Measurements from ENCODE around the gene STX18. TPM values are rescaled to one million over a fixed set of nuclear protein-coding genes. Genes with fewer than 3 reads are reported as not detected.

STX18 gene
- total RNA-seq, 1 experiment from 2014 or later, result 29.2 TPM

DNA sequence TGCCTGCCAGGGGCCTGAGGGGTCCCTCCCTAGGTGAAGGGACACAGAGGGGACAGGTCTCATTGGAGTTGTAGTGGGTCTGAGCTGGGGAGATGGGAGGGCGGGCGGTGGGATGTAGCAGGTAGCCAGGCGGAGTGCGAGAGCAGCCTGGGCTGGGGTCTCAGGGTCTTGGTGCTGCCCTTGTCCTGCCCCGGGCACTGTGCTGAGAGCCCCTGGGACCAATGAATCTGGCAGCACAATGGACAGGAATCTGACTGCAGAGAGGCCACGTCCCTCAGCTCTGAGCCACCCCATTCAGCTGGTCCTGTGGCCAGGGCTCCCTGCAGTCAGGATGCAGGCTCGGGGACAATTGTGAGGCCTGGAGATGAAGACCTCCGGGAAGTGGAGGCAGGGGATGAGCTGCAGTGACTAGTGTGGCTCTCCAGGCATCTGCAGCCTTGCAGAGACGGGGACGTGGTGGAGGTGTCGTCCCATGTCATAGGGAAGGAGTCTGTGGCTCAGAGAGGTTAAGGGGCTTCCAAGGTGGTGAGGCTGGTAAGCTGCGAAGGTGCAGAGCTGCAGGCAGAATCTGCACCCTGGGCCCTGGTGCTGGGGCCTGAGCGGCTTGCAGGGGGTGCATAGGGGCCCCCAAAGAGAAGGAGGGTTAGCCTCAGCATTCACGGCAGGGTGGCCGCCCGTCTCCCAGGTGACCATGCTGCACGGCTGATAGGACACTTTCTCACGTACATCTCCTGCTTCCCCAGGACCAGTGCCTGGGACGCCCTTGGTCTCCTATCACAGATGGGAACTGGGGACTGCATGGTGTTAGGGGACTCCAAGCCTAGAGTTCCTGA is 134.3 kb downstream of the STX18 start:
- in situ Hi-C loops (cut with HindIII; ENCODE audit: low pct_unique_long_range_greater_than_20kb, low sequenced_read_pairs), result no loop called here
- no peak for DNase-seq (ENCODE audit: low read depth, low spot score)

DNA sequence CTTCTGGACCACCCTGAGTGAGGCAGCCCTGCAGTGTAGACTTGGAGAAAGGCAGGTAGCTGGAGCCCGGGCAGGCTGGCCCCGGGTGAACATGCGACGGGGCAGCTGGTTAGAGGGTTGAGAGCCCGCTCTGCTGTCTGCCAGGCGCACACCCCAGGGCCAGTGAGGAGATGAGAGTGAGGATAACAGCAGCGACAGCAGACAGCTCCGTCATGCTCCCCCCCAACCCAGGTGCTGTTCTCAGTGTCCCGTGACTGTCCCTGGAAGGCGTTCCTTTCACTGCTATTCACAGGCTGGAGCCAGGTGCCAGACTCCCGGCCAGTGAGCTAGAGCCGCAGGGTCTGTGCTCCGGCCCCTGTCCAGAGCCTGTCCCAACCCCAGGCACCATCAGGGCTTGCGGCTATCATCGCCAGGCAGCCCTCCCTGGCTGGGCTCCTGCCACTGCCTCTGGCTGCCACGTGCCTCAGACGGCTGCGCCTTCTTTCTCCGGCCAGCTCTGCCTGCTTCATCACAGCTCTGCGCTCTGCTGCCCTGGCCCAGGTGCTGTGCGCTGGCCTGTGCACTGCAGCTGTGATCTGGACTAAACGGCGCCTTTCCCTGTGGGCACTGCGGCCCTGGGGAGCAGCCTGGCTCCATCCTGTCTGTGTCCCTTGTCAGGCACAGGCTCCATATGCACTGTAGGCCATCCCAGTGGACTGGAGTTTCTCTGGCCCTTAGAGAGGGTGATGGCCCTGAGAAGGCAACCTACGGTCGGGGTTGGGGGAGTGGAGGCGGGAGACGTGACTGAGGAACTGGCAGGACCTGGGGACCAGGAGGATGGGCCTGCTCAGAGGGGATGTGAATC is 135.2 kb downstream of the STX18 start:
- no peak for DNase-seq (ENCODE audit: low read depth, low spot score)
- in situ Hi-C loops (cut with HindIII; ENCODE audit: low pct_unique_long_range_greater_than_20kb, low sequenced_read_pairs), result no loop called here

DNA sequence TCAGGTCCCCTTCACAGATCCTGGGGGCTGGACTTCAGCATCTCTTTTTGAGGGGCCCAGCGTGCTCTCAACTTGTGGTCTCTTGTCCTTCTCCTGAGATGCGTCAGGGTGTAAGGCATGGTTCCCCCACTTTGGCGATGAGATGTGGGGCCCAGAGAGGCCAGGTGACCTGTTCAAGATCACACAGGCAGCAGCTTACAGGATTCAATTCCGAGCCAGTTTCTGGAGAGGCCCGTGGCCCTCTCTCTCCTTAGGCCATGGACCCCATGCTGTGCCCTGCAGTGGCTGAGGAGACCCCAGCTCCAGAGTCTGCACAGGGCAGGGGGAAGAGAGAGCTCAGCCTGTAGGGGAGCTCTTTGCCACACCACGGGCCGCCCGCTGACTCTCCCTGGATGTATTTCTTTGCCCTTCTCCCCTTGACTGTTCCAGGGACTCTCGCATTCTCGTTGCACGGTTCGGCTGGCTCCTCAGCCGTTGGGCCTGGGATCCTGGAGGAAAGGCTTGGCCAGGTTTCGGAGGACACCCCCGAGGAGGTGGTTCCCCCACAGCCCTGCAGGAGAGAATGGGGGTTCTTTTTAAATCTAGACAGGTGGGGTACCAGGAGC is 136.4 kb downstream of the STX18 start:
- DNase-seq (ENCODE audit: low read depth, low spot score), result no peak
- in situ Hi-C loops (cut with HindIII; ENCODE audit: low pct_unique_long_range_greater_than_20kb, low sequenced_read_pairs), result no loop called here

GRCh38 chr4:4402966-4403365 is 138.9 kb downstream of the STX18 start:
- no peak for DNase-seq (ENCODE audit: low read depth, low spot score)
- in situ Hi-C loops (cut with HindIII; ENCODE audit: low pct_unique_long_range_greater_than_20kb, low sequenced_read_pairs), result no loop called here

GRCh38 chr4:4401036-4401435 is 140.8 kb downstream of the STX18 start:
- in situ Hi-C loops (cut with HindIII; ENCODE audit: low pct_unique_long_range_greater_than_20kb, low sequenced_read_pairs), result no loop called here

DNA sequence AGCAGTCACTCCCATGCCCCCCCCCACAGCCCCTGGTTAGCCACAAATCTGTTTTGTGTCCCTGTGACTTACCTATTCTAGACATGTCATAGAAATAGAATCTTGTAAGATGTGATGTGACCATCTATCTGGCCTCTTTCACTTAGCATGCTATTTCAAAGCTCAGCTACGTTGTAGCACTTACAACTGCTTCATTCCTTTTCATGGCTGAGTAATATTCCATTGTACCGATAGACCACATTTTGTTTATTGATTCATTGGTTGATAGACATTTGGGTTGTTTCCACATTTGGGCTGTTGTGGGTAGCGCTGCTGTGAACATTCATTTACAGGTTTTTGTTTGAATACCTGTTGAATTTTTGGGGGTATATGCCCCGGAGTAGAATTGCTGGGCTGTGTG is 143.4 kb downstream of the STX18 start:
- DNase-seq (ENCODE audit: low read depth, low spot score), result no peak
- in situ Hi-C loops (cut with HindIII; ENCODE audit: low pct_unique_long_range_greater_than_20kb, low sequenced_read_pairs), result no loop called here

More at GRCh38 chr4:4401036-4401435, 140.8 kb downstream of the STX18 start:
- DNase-seq (ENCODE audit: low read depth, low spot score), result no peak

DNA sequence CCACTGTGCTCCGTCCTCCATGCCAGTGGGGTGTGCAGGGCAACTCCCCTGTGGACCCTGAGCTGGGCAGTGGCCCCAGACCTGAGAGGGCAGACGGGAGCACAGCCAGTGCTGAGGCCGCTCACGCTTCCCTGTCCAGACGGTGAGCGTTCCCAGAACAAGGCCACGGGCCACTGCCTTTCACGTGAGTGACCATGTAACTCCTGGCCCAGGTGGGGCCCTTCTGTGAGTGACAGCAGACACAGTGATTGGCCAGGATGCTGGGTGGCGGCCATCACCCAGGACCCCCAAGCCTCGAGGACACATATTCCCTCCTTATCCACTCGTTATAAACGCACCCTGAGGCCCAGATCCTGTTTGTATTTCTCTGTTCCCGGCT is 144.4 kb downstream of the STX18 start:
- in situ Hi-C loops (cut with HindIII; ENCODE audit: low pct_unique_long_range_greater_than_20kb, low sequenced_read_pairs), result no loop called here
- no peak for DNase-seq (ENCODE audit: low read depth, low spot score)

DNA sequence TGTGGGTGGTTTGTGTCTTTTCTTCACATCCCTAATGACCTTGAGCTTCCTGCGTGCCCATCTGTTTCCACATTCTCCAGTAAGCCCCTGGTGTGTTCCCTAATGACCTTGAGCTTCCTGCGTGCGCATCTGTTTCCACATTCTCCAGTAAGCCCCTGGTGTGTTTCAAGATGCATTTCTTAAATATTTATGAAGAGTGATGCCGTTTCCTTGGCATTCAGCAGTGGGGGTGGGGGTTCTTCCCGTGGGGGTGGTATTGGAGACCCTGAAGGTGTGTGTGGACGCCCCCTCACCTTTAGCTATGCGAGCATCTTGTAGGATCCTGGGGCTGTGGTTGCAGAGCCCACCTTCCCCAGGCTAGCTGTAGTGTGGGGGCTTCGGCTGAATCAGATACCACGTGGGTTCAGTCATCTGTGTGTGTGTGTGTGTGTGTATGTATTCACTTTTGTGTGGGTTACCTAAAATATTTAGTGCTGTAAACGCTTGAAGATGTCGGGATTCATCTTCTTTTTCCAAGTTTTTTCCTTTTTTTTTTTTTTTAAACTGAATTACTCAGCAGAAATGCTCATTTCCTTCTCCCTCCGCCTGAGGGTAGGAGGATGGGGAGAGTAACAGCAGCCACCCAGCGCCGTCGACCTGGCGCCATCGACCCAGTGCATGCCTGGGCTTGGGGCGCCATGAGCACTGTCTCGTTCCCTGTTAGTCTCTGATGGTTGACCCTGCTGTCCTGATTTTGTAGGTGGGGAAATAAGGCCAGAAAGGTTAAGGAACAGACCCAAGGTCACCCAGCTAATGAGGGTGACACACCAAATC is 145.0 kb downstream of the STX18 start:
- DNase-seq (ENCODE audit: low read depth, low spot score), result no peak
- in situ Hi-C loops (cut with HindIII; ENCODE audit: low pct_unique_long_range_greater_than_20kb, low sequenced_read_pairs), result no loop called here

DNA sequence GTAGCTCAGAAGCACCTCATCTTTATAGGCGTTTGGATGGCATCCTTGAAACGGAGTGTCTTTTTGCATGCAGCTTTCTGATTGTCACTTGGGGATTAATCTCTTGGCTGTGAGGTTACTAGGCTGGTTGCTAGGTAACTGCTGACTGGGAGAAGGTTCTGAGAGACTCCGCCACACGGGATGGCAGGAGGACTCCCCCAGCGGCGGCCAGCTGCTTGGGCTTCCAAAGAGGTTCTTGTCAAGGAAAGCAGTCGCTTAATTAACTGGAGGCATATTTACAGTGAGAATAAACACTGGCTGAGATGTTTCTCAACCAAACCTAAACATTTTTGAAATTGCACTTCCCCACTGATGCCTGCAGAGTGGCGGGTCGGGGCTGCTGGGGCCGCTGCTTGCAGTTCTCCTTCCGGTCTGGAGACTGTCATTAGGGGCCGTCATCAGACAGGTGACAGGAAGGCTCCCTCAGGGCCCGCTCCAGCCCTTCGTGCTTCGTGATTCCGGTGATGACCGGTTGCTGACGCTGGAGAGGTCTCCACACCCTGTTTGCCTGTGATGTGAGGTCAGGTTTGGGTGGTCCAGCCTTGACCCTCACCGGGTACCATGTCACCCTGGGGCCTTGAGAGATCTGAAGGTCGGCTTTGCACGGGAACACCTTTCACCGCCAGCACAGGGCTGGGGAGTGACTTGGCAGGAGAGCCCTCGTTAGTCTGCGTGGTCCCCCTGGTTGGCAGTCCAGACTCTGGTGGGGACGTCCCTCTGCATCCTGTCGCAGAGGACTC is 145.8 kb downstream of the STX18 start:
- DNase-seq (ENCODE audit: low read depth, low spot score), result peak; percentile 23
- in situ Hi-C loops (cut with HindIII; ENCODE audit: low pct_unique_long_range_greater_than_20kb, low sequenced_read_pairs), result no loop called here

DNA sequence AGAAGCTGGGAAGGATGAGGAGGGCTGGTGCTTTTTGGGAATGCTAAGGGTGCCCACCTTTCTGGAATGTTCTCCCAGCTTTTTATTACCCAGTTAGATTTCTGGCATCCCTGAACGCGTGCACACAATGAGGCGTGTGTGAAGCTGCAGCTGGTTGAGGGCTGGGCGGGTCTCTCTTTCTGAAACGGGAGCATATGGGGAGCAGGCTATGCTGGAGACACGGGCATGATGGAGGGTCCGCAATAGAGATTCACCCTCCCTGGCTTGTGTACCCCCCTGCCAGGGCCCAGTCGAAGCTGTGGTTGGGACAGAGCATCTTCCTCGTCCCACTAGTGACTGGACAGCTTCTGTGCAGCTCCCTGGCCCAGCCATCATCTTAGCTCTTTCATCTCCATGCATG is 146.5 kb downstream of the STX18 start:
- in situ Hi-C loops (cut with HindIII; ENCODE audit: low pct_unique_long_range_greater_than_20kb, low sequenced_read_pairs), result no loop called here
- no peak for DNase-seq (ENCODE audit: low read depth, low spot score)

DNA sequence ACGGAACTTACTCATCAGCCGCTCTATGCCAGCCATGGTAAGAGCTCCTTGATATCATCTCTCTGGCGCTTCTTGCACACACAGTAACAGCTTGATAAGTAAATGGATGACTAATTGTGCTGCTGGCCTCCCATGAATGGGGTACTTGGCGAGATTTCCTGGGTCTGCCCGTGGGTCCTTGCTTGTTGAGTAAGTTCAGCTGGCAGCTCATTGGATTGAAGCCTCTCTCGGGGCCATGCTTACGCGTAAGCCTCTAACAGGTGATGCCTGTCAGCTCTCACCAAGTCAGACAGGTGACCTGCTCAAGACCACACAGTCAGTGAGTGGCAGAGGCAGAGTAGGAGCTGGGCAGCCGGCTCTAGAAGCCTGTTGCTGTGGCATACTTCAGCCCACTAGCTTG is 147.2 kb downstream of the STX18 start:
- in situ Hi-C loops (cut with HindIII; ENCODE audit: low pct_unique_long_range_greater_than_20kb, low sequenced_read_pairs), result no loop called here
- no peak for DNase-seq (ENCODE audit: low read depth, low spot score)

DNA sequence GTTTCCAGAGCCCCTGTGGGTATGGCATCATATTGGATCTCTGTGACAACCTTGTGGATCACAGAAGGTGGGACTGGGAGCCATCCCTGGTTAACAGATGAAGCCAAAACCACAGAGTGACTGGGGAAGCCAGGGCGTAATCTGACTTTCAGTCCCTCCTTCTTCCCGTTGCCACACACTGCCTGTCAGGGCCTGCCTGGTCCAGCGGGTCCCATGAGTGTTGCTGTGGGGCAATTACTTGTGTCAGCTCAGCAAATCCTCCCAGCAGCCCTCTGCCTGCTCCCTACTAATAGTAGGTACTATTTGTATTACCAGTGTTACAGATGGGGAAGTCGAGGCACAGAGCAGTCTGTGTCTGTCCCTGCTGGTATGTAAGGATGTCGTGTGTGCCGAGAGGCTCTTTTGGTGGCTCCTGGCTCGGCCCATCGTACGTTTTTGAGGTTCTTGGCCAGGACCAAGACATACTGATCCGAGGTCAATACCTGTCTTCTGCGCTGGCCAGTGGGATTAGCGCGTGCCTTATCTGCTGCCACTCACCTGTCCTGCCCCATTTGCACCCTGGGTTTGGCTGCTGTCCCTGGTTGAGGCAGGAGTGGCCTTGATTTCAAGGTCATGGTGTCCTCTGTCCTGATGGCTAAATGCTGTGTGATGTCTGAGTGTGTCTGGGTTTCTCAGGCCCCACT is 149.2 kb downstream of the STX18 start:
- no peak for DNase-seq (ENCODE audit: low read depth, low spot score)
- in situ Hi-C loops (cut with HindIII; ENCODE audit: low pct_unique_long_range_greater_than_20kb, low sequenced_read_pairs), result no loop called here

DNA sequence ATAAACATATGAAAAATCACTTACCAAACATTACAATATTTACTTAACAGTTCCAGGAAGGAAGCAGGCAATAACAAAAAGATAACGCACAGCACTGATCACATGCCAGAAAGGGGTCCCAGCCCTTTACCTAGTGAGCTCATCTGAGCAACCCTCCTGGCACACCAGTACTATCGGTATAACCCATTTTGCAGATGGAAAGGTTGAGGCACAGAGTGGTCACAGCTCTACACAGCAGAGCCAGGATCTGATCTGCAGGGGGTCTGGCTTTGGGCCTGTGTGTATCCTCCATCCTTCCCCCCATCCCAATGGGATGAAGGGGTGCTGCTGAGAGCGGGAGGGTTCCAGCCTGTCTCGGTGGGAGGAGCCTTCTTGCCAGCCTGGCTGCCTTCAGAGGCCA is 150.0 kb downstream of the STX18 start:
- DNase-seq (ENCODE audit: low read depth, low spot score), result no peak
- in situ Hi-C loops (cut with HindIII; ENCODE audit: low pct_unique_long_range_greater_than_20kb, low sequenced_read_pairs), result no loop called here

- in situ Hi-C loops (cut with HindIII; ENCODE audit: low pct_unique_long_range_greater_than_20kb, low sequenced_read_pairs), result no loop called here
- DNase-seq (ENCODE audit: low read depth, low spot score), result no peak
Measured at GRCh38 chr4:4390515-4391240, 151.2 kb downstream of the STX18 start.

- in situ Hi-C loops (cut with HindIII; ENCODE audit: low pct_unique_long_range_greater_than_20kb, low sequenced_read_pairs), result no loop called here
- no peak for DNase-seq (ENCODE audit: low read depth, low spot score)
Measured at GRCh38 chr4:4390046-4390445, 151.8 kb downstream of the STX18 start.

All from SK-MEL-5 (cell line).